Measurements from ENCODE around the gene FRYL. TPM values are rescaled to one million over a fixed set of nuclear protein-coding genes. Genes with fewer than 3 reads are reported as not detected.

The FRYL gene
- total RNA-seq, 4 donors from 2014 or later = 62.5 to 119 (median 98.8) TPM

- no peak for DNase-seq
- Histone ChIP-seq H3K4me1 (no peaks in the 10 kb centered on the region), H3K36me3 (no peaks in the 10 kb centered on the region), H3K9me3 (no peaks in the 10 kb centered on the region), H3K27ac (no peak overlapping the region), H3K27me3 (no peaks in the 10 kb centered on the region), H3K4me3 (no peak overlapping the region)
- intact Hi-C loops (cut with DNase I; ENCODE audit: low total_unique reads) = no loop called here
- TF ChIP-seq POLR2A (IDR thresholded peaks at IDR 0.05) (no peak), CTCF (IDR thresholded peaks at IDR 0.05) (no peak)
Measured at GRCh38 chr4:48499551-48500066, 280.5 kb downstream of the FRYL start.

DNA sequence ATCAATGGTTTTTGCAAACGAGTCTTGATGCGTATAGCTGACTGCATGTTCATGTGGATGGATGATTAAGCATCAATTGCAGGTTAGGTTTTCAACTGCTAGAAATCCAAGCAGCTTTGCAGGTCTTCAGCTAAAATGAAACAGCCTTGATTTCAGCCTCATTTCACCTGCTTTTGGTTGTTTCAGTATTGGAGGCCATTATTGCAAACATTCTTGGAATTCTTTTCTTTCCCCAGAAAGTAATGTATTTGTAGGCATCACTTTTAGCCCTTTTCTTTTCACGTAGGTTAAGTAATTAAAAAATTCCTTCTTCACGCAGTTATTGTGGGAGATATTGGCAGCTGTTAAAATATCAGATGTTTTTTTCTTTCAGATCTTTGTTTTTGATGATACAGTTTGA is 281.2 kb downstream of the FRYL start:
- no peak overlapping the region for H3K4me3 ChIP-seq
- no peak for DNase-seq
- no peak overlapping the region for H3K27ac ChIP-seq
- H3K4me1 ChIP-seq = no peaks in the 10 kb centered on the region
- intact Hi-C loops (cut with DNase I; ENCODE audit: low total_unique reads) = no loop called here
- TF ChIP-seq CTCF (IDR thresholded peaks at IDR 0.05) = no peak
- H3K9me3 ChIP-seq = no peaks in the 10 kb centered on the region
- H3K36me3 ChIP-seq = no peaks in the 10 kb centered on the region
- H3K27me3 ChIP-seq = no peaks in the 10 kb centered on the region

DNA sequence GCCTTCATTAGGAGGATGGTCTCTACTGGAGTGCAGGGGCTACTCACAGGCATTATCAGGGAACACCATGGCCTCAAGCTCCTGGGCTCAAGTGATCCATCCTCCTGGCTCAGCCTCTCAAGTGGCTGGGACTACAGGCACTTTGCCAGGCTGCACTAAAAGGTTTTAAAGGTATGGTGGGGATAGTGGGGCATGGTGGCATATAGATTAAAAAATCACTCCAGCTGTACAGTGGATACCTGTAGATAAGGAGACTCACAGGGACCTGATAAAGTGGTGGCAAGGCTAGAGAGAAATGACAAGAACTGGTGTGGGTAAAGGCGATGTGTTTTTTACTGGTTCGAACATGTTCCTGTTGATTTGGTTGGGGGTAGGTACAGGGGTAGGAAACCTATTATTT is 284.1 kb downstream of the FRYL start:
- Histone ChIP-seq H3K4me3 (no peak overlapping the region), H3K36me3 (no peaks in the 10 kb centered on the region), H3K4me1 (no peaks in the 10 kb centered on the region), H3K9me3 (no peaks in the 10 kb centered on the region), H3K27me3 (no peaks in the 10 kb centered on the region), H3K27ac (no peak overlapping the region)
- no peak for TF ChIP-seq POLR2A (IDR thresholded peaks at IDR 0.05)
- no peak for TF ChIP-seq CTCF (IDR thresholded peaks at IDR 0.05)
- intact Hi-C loops (cut with DNase I; ENCODE audit: low total_unique reads) = no loop called here
- no peak for DNase-seq

DNA sequence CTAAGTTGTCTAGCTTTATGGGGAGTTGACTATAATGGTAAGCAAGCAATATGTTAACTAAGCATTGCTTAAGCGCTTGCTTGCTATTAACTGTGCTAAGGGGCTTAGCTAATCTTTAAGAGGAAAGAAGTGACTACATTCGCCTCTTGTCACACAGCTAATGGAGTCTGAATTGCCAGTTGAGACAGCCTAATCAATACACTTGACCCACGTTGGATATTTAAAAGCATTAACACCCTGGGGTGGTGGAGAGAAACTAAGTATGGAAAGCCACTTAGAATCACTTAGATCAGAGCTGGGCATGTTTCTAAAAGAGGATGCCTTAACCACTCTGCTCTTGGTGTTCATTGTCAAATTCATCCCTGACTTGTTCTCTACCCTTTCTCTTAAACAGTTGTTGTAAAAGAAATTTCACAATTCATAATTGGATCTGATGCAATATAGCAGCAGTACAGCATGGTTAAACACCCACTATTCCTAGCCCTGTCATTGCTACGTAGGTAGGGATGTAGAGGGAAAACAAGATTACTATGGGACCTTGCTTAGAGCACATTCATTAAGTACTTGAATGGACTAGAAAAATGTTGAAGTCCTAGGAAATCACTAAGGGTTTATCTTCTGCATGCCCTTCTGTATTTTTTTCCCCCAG is 286.5 kb downstream of the FRYL start:
- H3K27ac ChIP-seq = no peak overlapping the region
- TF ChIP-seq CTCF (IDR thresholded peaks at IDR 0.05) (no peak), POLR2A (IDR thresholded peaks at IDR 0.05) (no peak)

DNA sequence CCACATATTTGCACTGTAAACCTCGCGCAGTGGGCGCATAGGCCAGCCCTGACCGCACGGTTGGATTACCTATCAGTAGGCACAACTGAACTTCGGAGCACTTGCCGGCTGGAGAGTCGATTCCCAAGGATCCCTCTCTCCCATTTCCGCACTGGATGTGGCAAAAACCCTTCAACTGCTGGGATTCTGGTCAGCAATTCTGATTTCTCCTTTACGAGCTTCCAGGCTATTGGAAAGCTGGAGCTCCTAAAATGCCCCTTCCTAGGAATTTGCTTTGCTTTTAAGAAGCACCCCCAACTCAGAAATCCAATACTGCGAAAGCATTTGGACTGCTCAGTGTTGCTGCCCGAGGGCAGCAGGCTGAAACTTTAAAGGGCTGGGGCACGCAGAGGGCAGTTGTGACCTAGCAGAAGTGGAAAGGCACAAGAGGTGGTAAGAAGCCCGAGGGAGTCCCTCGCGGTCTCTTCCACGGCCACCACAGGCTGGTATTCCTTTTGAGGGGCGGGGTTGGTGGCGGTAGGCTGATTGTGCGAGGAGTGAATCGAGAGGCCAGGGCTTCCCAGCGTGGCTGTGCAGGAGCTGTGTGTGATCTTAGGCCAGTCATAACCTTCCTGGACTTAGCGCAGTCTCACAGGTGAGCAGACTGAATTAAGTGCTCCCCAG is 288.4 kb downstream of the FRYL start:
- Histone ChIP-seq H3K27me3 (peaks cover 10 to 20% of the 10 kb centered on the region in 2 donors), H3K36me3 (no peaks in the 10 kb centered on the region), H3K27ac (no peak overlapping the region), H3K9me3 (no peaks in the 10 kb centered on the region), H3K4me1 (peaks cover 0 to 8% of the 10 kb centered on the region in 2 donors), H3K4me3 (no peak overlapping the region)
- TF ChIP-seq CTCF (IDR thresholded peaks at IDR 0.05) = no peak
- DNase-seq = no peak
- intact Hi-C loops (cut with DNase I; ENCODE audit: low total_unique reads) = no loop called here

More for the DNA sequence above, 286.5 kb downstream of the FRYL start:
- DNase-seq = no peak
- H3K4me3 ChIP-seq = no peak overlapping the region
- no peaks in the 10 kb centered on the region for H3K36me3 ChIP-seq
- no peaks in the 10 kb centered on the region for H3K9me3 ChIP-seq
- intact Hi-C loops (cut with DNase I; ENCODE audit: low total_unique reads) = no loop called here
- H3K27me3 ChIP-seq = peaks cover 10 to 13% of the 10 kb centered on the region in 2 donors
- H3K4me1 ChIP-seq = peaks cover 0 to 8% of the 10 kb centered on the region in 2 donors

Measured in uterus (tissue), 4 donors.